Osteoblast (primary cell): ENCODE data around the gene MRPL16. TPM values are rescaled to one million over a fixed set of nuclear protein-coding genes. Genes with fewer than 3 reads are reported as not detected.

Source experiments
- DNase-seq: peaks from one replicate; pipeline ENCODE4 v3.0.0; 2011; ENCODE audit warnings: low spot score, mixed read lengths; ENCODE audit not compliant: insufficient read length; ENCODE audit errors: missing footprints
- H2AFZ ChIP-seq: 2 replicates; pipeline ENCODE4 v1.6.0; 2011; ENCODE audit warnings: mild to moderate bottlenecking, low read length
- H3K27ac ChIP-seq: 2 replicates; pipeline ENCODE4 v1.5.1; 2011; ENCODE audit warnings: mild to moderate bottlenecking, low read depth, low read length, moderate library complexity
- H3K27me3 ChIP-seq: 2 replicates; pipeline ENCODE4 v1.6.0; 2012; ENCODE audit warnings: mild to moderate bottlenecking, control low read depth, inconsistent platforms, low read length, moderate library complexity; ENCODE audit not compliant: insufficient read depth
- H3K36me3 ChIP-seq: 2 replicates; pipeline ENCODE4 v1.5.1; 2011; ENCODE audit warnings: mild to moderate bottlenecking, low read length, control low read depth, moderate library complexity; ENCODE audit not compliant: insufficient read depth
- H3K4me1 ChIP-seq: 2 replicates; pipeline ENCODE4 v1.5.1; 2011; ENCODE audit warnings: mild to moderate bottlenecking, low read length, control low read depth, moderate library complexity; ENCODE audit not compliant: insufficient read depth
- H3K4me2 ChIP-seq: 2 replicates; pipeline ENCODE4 v1.6.0; 2011; ENCODE audit warnings: mild to moderate bottlenecking, low read length; ENCODE audit not compliant: insufficient read depth
- H3K4me3 ChIP-seq: fragments of 200-600 bp; sonication (generic); 3 replicates; pipeline ENCODE4 v1.5.1; 2012; ENCODE audit warnings: mild to moderate bottlenecking, low read length, inconsistent platforms; ENCODE audit not compliant: insufficient read depth
- H3K79me2 ChIP-seq: 2 replicates; pipeline ENCODE4 v1.6.0; 2012; ENCODE audit warnings: mild to moderate bottlenecking, low read length, control low read depth, inconsistent platforms; ENCODE audit not compliant: insufficient read depth
- H3K9me3 ChIP-seq: 2 replicates; pipeline ENCODE4 v1.5.1; 2011; ENCODE audit warnings: low read depth, low read length, control low read depth
- H4K20me1 ChIP-seq: 2 replicates; pipeline ENCODE4 v1.6.0; 2012; ENCODE audit warnings: mild to moderate bottlenecking, low read length, control low read depth; ENCODE audit not compliant: insufficient read depth
- total RNA-seq: library from RNA; depleted of rRNA; stranded (reverse); fragments of >200 nt; gene quantifications from 2 replicates; pipeline ENCODE4 v1.2.3, GENCODE V29; 2012
- TF ChIP-seq, protein P1 (sequence below): IDR thresholded peaks from 2 replicates; pipeline ENCODE4 v1.5.1; 2011; ENCODE audit warnings: mild to moderate bottlenecking, low read depth, low read length, moderate library complexity; ENCODE audit errors: extremely low read depth

Gene MRPL16
- total RNA-seq, 1 donor, result 32.9 TPM

DNA sequence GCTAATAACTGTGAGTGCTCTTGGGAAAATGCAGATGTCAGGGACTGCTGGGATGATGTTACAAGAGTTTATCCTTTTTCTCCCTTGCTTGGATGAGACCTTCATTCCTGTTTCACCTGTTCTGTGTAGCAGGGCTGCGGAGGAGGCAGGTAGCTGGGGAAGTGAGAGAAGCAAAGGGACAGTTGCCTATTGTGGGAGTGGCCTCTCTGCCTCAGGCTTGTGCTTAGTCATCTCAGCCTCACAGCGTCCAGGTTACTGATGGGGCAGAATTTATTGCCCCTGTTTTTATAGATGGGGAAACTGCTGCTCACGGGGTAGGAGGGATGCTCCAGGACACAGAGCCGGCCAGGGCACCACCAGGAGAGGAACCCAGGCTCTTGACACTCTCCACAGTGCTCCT lies 53.7 kb downstream of the MRPL16 start:
- TF ChIP-seq, protein P1, sequence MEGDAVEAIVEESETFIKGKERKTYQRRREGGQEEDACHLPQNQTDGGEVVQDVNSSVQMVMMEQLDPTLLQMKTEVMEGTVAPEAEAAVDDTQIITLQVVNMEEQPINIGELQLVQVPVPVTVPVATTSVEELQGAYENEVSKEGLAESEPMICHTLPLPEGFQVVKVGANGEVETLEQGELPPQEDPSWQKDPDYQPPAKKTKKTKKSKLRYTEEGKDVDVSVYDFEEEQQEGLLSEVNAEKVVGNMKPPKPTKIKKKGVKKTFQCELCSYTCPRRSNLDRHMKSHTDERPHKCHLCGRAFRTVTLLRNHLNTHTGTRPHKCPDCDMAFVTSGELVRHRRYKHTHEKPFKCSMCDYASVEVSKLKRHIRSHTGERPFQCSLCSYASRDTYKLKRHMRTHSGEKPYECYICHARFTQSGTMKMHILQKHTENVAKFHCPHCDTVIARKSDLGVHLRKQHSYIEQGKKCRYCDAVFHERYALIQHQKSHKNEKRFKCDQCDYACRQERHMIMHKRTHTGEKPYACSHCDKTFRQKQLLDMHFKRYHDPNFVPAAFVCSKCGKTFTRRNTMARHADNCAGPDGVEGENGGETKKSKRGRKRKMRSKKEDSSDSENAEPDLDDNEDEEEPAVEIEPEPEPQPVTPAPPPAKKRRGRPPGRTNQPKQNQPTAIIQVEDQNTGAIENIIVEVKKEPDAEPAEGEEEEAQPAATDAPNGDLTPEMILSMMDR, result no peak
- Histone ChIP-seq H3K36me3 (no peaks in the 10 kb centered on the region), H3K4me3 (peak overlapping the region; percentile 97), H3K4me2 (peak overlapping the region; percentile 100), H3K27ac (no peak overlapping the region), H3K9me3 (no peaks in the 10 kb centered on the region), H3K27me3 (no peaks in the 10 kb centered on the region), H2AFZ (no peak overlapping the region), H3K4me1 (peaks cover 19% of the 10 kb centered on the region), H4K20me1 (peaks cover 22% of the 10 kb centered on the region), H3K79me2 (peaks cover 59% of the 10 kb centered on the region)
- peak; percentile 89 for DNase-seq

DNA sequence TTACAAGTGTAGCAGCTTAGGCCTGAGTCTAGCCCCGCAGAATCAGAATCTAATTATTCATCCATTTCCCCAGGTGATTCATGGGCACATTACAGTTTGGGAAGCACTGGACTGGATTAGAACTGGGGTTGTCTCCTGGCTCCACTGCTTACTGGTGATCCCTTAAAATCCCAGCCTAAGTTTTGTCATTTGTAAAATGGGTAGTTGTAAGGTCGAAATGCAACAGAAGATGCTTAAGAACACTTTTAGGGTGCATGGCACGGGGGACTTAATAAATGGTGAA lies 54.1 kb downstream of the MRPL16 start:
- H3K9me3 ChIP-seq, result no peaks in the 10 kb centered on the region
- H3K4me3 ChIP-seq, result peak overlapping the region; percentile 97
- no peak overlapping the region for H2AFZ ChIP-seq
- H3K36me3 ChIP-seq, result no peaks in the 10 kb centered on the region
- peak; percentile 83 for DNase-seq
- H3K79me2 ChIP-seq, result peaks cover 56% of the 10 kb centered on the region
- H3K4me1 ChIP-seq, result peaks cover 19% of the 10 kb centered on the region
- peak overlapping the region; percentile 56 for H3K27ac ChIP-seq
- peaks cover 22% of the 10 kb centered on the region for H4K20me1 ChIP-seq
- TF ChIP-seq, protein P1, result no peak
- peak overlapping the region; percentile 100 for H3K4me2 ChIP-seq
- no peaks in the 10 kb centered on the region for H3K27me3 ChIP-seq

Other genes starting within 250 kb of the MRPL16 start
- gene OSBP, start 195.0 kb downstream of the MRPL16 start, total RNA-seq, result 35.1 and 35.9 TPM in 2 replicates
- 17.7 and 19.5 TPM in 2 replicates for gene PATL1, start 141.7 kb downstream of the MRPL16 start, total RNA-seq
- gene OR10V1, start 96.9 kb downstream of the MRPL16 start, total RNA-seq, result not detected in 2 replicates
- gene STX3, start 55.4 kb downstream of the MRPL16 start, total RNA-seq, result 51.4 and 53.6 TPM in 2 replicates
- gene CBLIF, start 34.7 kb upstream of the MRPL16 start, total RNA-seq, result not detected in 2 replicates
- not detected in 2 replicates for gene TCN1, start 55.7 kb upstream of the MRPL16 start, total RNA-seq
- gene OOSP3, start 68.0 kb upstream of the MRPL16 start, total RNA-seq, result not detected in 2 replicates
- not detected in 2 replicates for gene OOSP1, start 127.7 kb upstream of the MRPL16 start, total RNA-seq
- gene OOSP4A, start 153.3 kb upstream of the MRPL16 start, total RNA-seq, result not detected in 2 replicates
- gene OOSP4B, start 206.4 kb upstream of the MRPL16 start, total RNA-seq, result not detected in 2 replicates
- gene OOSP2, start 229.6 kb upstream of the MRPL16 start, total RNA-seq, result not detected in 2 replicates
- not detected in 2 replicates for gene MS4A3, start 245.9 kb upstream of the MRPL16 start, total RNA-seq